Neural progenitor cell (in vitro differentiated cells): ENCODE results near the gene CMTM4.
"Not testable (repeated sequence)": the region's sequence is repeated elsewhere in the genome, so short reads cannot be mapped to it uniquely, and the experiment has no call there.

Source experiments
- CTCF ChIP-seq: fragments of 200-600 bp; sonication (generic); IDR thresholded peaks from 2 replicates; pipeline ENCODE4 v1.5.1; 2017; ENCODE audit warnings: antibody characterized with exemption, mild to moderate bottlenecking
- EZH2phosphoT487 ChIP-seq: fragments of 200-600 bp; sonication (generic); IDR thresholded peaks from 2 replicates; pipeline ENCODE4 v1.6.1; 2017; ENCODE audit warnings: antibody characterized with exemption

- TF ChIP-seq CTCF, EZH2phosphoT487: not testable (repeated sequence)
These were observed 84.6 kb downstream of the CMTM4 start for GRCh38 chr16:66611911-66612310.
